ENCODE data around the gene SCFD2.

- TF ChIP-seq CTCF (IDR thresholded peaks at IDR 0.05; ENCODE audit: low read depth, low read length, missing input control) (no peak), EGR1 (IDR thresholded peaks at IDR 0.05; ENCODE audit: low read depth in 2 of 2) (no peak), TAF1 (conservative IDR thresholded peaks at IDR 0.05) (no peak), ATF3 (IDR thresholded peaks at IDR 0.05) (no peak)
Measured at GRCh38 chr4:52999626-53000025, 366.2 kb downstream of the SCFD2 start.
